NOMO-1 treated with DMSO at 0.1 percent for 48 hours (cell line): ENCODE results near the gene CAPN12.
"Not testable (repeated sequence)": the region's sequence is repeated elsewhere in the genome, so short reads cannot be mapped to it uniquely, and the experiment has no call there.

ENCODE experiments used
- DNase-seq: peaks from one replicate; lab custom pipeline; 2025; ENCODE audit not compliant: unreplicated experiment; lab: John Stamatoyannopoulos, UW

CAPN12 gene, protein sequence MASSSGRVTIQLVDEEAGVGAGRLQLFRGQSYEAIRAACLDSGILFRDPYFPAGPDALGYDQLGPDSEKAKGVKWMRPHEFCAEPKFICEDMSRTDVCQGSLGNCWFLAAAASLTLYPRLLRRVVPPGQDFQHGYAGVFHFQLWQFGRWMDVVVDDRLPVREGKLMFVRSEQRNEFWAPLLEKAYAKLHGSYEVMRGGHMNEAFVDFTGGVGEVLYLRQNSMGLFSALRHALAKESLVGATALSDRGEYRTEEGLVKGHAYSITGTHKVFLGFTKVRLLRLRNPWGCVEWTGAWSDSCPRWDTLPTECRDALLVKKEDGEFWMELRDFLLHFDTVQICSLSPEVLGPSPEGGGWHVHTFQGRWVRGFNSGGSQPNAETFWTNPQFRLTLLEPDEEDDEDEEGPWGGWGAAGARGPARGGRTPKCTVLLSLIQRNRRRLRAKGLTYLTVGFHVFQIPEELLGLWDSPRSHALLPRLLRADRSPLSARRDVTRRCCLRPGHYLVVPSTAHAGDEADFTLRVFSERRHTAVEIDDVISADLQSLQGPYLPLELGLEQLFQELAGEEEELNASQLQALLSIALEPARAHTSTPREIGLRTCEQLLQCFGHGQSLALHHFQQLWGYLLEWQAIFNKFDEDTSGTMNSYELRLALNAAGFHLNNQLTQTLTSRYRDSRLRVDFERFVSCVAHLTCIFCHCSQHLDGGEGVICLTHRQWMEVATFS

DNA sequence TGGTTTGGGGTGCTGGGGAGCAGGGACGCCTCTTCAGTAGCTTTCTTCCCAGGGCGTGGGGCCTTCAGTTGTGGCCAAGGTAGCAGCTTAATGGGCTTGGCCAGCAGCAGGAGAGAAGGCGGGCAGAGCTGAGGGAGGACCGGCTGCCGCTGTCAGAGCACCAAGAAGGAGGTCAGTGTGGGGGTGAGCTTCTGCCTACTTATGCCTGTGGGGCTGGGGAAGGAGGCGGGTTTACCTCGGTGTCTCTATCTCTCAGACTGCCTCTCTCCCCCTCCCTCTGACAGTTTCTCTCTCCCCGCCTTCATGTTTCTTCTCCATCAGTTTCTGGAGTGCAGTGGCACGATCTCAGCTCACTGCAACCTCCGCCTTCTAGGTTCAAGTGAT, at the start of gene CAPN12:
TSS of gene CAPN12 (minus strand) at position 177 of the 384 bp plus-strand sequence. CDS start 309 bp downstream, outside the sequence.
- no peak for DNase-seq

DNA sequence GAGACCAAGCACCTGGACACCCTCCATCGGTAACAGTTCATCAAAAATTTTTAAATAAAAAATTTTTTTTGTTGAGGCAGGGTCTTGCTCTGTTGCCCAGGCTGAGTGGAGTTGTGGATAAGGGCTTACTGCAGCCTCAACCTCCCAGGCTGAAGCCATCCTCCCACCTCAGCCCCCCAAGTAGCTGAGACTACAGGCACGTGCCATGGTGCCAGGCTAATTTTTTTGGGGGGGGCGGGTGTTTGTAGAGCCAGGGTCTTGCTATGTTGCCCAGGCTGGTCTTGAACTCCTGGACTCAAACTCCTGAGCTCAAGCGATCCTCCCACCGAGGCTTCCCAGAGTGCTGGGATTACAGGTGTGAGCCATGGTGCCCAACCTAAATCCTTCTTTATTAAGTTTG, 49.4 kb upstream of the CAPN12 start:
- DNase-seq, result no peak

DNA sequence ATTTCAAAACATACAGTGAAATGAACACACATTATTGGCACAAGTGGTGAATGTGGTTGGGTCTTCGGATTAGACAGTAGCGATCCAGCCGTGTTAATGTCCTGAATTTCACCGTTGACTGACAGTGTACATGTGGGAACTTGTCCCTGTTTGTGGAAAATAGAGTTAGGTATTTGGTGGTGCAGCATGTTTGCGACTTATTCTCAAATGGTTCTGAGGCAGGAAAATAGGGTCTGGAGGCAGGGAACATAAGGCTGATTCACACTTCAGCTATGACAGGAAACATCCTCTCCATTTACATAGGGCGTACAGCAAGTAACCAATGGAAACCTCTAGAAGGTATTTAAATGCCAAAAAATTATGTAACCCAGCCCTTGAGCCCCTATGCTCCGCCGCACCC, 48.9 kb upstream of the CAPN12 start:
- DNase-seq, result no peak

DNA sequence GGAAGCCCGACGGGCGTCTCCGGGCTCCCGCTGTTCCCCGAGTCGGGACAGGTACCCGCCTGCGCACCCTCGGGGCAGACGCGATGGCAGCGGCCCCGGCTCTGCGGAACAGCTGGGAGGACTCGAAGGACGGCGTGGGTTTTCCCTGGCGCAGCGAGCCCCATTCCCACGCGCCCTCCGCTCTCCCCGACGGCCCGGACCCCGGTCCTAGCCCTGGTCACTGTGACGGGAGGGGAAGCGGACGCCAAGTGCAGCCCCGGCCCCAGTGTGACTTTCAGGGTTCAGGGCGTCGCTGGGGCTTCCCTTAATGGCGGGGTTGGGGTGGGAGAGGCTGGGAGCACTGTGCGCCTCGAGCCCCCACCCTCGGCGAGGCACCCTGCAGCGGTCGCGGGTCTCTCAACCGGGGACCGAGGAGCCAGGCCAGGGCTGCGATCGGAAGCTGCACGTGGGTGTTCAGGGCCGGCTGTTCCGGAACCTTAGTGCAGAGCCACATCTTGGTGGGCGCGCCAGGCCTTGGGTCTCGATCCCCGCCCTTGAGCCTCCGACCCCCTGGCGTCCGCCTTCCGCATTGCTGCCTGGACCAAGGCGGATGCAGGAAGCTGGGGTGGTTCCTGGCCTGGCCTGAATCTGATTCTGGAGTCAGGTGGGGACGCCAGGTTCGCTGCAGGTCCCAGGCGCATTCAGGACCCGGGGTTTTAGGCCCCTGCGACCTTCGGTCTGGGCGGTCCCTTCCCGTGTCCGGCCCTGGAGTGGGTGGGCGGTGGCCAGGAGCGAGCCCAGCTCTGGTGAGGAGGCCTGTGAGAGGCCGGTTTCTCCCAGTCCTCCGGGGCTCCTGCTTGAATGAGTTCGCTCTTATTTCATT, 48.2 kb upstream of the CAPN12 start:
- DNase-seq, result no peak

DNA sequence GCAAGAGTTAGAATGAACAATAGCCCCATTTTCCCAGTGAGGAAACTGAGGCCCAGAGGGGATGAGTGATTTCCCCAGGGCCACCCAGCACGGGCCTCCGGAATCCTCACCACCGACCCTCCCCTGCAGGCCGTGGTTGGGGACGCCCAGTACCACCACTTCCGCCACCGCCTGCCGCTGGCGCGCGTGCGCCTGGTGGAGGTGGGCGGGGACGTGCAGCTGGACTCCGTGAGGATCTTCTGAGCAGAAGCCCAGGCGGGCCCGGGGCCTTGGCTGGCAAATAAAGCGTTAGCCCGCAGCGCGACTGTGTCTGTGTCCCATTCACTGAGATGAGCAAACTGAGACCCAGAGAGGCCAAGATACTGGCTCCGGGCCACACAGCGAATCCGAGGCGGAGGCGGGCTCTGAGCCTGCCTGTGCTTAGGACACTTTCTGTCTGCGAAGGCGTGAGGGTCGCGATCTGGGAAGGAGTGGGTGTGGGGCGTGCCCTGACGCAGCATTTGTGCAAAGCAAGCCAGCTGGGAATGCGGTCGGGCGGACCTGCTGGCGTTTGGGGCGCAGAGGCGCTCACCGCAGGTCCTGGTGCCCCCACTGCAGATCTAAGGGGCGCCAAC, 47.3 kb upstream of the CAPN12 start:
- DNase-seq, result not testable (repeated sequence)

DNA sequence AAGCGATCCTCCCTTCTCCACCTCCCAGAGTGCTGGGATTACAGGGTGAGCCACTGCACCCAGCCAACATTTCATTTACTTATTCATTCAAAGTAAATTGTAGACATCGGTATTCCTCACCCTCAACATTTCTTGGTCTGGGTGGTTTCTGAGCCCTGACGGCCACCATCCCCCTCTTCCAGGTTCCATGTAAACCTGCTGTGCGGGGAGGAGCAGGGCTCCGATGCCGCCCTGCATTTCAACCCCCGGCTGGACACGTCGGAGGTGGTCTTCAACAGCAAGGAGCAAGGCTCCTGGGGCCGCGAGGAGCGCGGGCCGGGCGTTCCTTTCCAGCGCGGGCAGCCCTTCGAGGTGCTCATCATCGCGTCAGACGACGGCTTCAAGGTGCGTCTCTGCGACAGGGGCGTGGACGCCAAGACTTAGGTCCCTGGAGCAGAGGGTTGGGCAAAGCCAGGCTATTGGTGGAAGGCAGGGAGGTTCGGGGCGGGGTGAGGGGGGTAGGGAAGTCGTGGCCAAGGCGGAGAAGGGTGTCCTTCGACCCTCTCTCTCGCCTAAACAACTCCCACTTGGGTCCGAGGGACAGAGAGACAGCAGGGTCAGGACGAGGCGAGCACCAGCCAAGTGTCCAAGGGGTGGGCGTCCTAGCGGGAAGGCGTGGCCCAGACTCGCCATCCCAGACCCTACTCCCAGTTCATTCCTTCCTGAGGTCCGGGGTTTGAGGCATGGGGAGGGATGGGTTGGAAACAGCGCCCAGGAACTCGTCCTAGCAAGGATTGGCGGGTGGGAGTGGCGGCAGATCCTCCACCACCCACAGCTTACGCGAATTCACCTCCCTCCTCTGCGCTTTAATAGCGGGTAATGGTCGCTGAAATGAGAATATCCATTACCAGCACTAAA, 46.5 kb upstream of the CAPN12 start:
- DNase-seq, result not testable (repeated sequence)

DNA sequence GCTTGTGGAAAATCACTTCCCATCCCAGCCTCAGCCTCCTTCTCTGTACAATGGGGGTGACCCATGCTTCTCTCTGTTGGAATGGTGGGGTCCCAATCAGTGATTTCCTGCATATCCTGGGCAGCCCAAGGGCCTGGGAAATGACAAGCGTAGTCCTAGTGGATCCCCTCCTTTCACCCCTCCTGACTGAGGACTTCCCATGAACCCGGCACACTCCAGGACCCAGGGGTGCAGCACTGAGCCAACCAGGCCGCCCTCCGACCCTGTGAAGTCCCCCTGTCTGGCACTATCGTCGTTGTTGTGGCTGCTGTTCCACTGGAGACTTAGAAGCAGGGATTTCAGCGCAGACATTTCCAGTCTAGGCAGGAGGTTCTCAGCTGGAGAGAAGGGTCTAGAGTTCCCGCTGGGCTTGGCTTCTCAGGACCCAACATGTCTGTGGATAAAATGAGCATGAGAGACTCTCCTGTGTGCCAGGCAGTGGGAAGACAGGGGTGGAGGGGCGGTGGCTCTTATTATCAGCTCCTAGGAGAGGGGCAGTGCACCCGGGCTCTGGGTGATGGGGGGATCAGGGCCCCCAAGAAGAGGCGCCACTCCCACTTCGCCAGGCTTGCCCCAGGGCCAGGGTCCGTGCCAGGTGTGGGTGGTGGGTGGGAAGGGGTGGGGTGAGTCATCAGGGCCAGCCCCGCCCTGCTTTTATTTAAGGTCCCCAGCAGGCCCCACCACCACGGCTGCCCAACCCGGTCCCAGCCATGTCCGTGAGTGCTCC, 44.4 kb upstream of the CAPN12 start, which contains the start of gene LGALS7B:
TSS of gene LGALS7B (plus strand) at position 723 of the 766 bp plus-strand sequence. CDS start at position 750, 27 bp downstream.
- DNase-seq, result no peak

DNA sequence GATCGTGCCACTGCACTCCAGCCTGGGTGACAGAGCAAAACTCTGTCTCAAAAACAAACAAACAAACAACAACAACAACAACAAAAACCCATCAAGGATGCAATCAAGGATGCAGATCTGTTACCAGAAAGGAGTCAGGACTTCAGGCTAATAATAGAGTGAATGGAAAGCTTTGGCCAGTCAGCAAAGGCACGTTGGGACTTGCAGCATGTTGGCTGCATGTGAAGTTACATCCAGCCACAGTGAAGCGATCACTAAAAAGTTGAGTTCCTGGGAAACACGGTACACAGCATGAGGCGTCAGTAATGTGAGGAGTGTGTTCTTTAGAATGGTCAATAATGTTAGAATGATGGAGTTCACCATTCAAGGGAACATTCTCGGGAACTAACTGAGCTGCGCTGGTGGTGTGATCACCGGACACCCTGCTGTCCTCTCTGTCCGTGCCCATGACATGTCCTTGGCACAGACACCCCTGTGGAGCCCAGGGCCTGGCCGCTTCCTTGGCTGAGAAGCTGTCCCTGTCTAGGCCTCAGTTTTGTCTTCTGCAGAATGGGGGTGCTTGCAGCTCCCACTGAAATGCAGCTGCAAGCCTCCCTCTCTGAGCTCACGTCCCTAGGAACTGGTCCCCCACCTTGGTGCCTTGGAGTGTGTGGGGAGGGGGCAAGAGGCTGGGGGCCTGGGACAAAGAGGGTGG, 42.4 kb upstream of the CAPN12 start:
- DNase-seq, result no peak

DNA sequence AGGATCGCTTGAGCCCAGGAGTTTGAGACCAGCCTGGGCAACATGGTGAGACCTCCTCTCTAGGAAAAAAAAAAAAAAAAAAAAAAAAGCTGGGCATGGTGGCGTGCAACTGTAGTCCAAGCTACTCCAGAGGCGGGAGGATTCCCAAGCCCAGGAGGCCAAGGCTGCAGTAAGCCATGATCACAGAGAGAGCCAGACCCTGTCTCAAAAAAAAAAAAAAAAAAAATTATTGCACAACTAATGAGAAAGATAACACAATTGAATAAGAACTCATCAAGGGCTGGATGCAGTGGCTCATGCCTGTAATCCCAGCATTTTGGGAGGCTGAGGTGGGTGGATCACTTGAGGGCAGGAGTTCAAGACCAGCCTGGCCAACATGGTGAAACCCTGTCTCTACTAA, 41.8 kb upstream of the CAPN12 start:
- not testable (repeated sequence) for DNase-seq

DNA sequence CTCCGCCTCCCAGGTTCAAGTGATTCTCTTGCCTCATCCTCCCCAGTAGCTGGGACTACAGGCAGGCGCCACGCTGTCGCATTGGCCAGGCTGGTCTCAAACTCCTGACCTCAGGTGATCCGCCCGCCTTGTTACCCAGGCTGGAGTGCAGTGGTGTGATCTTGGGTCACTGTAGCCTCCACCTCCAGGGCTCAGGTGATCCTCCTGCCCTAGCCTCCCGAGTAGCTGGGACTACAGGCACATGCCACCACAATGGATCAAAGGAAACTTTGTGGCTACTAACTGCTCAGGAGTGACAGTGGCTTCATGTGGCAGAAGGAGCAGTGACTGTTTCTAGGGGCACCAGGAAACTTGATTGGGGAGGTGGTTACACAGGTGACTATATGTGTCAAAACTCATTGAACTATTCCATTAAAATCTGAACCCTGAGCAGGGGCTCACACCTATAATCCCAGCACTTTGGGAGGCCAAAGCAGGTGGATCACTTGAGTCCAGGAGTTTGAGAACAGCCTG, 41.0 kb upstream of the CAPN12 start:
- DNase-seq, result no peak

DNA sequence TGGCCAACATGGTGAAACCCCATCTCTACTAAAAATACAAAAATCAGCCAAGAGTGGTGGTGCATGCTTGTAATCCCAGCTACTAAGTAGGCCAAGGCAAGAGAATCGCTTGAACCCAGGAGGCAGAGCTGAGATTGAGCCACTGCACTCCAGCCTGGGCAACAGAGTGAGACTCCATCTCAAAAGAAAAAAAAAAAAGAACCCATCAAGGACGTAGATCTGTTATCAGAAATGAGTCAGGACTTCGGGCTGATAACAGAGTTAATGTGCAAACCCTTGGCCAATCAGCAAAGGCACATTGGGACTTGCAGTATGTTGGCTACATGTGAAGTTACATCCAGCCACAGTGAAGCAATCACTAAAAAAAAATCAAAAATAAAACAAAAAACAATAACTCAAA, 40.0 kb upstream of the CAPN12 start:
- no peak for DNase-seq

DNA sequence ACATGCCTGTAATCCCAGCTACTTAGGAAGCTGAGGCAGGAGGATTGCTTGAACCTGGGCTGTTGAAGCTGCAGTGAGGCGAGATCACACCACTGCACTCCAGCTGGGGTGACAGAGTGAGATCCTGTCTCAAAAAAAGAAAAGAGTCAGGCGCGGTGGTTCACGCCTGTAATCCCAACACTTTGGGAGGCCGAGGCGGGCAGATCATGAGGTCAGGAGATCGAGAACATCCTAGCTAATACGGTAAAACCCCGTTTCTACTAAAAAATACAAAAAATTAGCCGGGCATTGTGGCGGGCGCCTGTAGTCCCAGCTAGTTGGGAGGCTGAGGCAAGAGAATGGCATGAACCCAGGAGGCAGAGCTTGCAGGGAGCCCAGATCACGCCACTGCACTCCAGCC, 37.9 kb upstream of the CAPN12 start:
- DNase-seq, result not testable (repeated sequence)

DNA sequence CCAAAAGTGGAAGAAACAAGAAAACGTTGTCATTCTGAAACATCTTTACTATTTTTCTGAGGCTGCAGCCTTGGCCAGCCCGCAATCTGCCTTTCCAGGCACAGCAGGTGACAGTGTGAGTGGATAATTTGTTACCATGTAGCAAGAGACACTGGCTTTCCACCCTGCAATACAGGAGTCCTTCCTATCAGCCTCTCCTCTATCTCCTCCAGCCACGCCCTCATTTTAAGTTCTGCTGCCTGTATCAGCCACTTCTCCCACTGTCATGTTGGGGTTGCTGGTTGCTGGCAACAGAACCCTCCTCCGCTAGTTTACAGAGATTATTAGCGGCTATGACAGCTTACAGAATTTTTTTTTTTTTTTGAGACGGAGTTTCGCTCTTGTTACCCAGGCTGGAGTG, 36.8 kb upstream of the CAPN12 start:
- no peak for DNase-seq

DNA sequence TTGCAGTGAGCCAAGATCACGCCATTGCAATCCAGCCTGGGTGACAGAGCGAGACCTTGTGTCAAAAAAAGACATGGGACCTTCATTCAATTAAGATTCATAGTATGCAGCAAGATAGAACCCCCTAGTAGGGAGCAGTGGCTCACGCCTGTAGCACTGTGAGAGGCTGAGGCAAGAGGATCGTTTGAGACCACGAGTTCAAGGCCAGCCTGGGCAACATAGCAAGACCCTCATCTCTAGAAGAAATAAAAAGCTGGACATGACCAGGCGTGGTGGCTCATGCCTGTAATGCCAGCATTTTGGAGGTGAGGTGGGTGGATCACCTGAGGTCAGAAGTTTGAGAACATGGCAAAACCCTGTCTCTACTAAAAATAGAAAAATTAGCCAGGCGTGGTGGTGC, 36.2 kb upstream of the CAPN12 start:
- DNase-seq, result no peak

DNA sequence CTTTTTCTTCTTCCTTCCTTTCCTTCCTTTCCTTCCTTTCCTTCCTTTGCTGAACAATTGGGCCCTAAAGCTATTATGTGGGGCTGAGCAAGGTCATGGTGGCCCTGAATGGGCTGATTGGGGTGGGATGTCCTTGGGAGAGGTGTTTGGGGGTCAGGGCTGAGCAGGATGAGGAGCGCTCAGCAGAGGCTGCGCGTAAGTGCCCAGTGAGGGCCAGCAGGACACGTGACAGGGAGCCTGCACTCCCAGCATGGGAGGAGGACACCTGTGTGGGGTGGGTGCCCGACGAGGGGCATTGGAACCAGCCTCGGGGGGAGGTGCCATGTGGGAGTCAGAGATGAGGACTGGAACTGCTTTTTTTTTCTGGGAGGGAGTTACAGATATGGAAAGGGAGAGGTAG, 34.5 kb upstream of the CAPN12 start:
- DNase-seq, result no peak

DNA sequence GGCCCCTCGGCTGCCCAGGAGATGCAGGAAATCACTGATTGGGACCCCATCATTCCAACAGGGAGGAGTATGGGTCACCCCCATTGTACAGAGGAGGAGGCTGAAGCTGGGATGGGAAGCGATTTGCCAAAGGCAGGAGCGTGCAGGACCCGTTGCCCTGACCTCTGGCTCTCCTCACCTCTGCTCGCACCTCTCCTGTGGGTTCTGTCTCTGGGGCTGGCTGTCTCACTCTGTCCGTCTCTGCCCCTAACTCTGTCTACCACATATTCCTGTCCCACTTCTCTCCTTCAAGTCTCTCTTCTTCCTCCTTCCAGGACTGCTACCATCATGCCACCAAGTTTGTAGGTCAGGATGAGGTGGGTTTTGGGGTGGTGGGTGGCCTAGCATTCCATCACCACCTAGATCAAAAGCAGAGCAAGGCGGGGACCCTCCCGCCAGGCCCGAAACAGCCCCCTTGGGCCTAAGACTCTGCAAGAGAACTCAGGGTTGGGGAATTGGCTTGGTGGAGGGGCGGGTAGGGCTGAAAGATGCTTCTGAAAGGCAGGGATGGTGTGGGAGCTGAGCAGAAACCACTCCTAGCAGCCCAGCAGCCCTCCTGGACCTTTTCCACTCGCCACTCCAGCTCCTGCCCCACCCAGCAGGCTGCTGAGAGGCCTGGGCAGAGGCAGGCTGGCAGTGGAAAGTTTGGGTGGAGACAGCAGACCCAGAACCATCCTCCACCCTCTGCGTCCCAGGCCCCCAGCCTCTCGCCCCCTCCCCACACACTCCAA, 30.1 kb upstream of the CAPN12 start:
- DNase-seq, result no peak

DNA sequence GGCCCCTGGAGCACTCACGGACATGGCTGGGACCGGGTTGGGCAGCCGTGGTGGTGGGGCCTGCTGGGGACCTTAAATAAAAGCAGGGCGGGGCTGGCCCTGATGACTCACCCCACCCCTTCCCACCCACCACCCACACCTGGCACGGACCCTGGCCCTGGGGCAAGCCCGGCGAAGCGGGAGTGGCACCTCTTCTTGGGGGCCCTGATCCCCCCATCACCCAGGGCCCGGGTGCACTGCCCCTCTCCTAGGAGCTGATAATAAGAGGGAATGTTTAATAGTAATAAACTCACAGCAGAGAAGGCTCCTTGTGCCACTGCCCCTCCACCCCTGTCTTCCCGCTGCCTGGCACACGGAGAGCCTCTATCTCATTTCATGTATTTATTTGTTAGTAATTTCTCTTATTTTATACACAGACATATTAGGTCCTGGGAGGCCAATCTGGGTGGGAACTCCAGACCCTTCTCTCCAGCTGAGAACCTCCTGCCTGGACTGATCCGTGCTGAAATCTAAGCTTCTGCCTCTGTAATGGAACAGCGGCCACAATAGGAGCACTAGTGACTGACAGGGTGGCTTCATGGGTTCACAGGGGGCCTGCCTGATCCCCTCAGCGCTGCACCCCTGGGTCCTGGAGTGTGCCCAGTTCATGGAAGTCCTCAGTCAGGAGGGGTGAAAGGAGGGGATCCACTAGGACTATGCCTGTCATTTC, 29.3 kb upstream of the CAPN12 start, which contains the start of gene LGALS7:
TSS of gene LGALS7 (minus strand) at position 49 of the 709 bp plus-strand sequence. CDS start at position 24, 25 bp downstream.
- no peak for DNase-seq
